ENCODE results near the gene THADA.

The THADA gene

DNA sequence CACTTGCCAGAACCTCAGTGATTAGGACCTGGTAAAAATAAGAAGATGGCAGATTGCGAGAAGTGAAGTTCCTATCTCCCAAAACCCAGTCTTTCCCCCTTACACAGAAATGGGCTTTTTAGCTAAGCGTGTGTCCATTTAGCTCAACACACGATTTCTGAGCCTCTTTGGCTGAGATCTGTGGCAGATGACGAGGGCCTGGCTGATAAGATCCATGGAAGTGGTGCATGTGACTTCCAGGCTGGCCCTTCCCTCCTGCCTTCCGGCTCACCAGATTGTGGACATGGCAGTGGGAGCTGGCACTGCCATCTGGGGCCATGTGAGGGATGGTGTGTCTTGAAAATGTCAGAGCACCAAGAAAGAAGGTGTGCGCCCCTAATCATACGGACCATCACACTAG lies 328.5 kb downstream of the THADA start:
- H3K4me3 ChIP-seq (ENCODE audit: low read depth, low read length) = no peak overlapping the region
- DNase-seq (ENCODE audit: low read depth, low spot score) = no peak
- TF ChIP-seq, protein P1, sequence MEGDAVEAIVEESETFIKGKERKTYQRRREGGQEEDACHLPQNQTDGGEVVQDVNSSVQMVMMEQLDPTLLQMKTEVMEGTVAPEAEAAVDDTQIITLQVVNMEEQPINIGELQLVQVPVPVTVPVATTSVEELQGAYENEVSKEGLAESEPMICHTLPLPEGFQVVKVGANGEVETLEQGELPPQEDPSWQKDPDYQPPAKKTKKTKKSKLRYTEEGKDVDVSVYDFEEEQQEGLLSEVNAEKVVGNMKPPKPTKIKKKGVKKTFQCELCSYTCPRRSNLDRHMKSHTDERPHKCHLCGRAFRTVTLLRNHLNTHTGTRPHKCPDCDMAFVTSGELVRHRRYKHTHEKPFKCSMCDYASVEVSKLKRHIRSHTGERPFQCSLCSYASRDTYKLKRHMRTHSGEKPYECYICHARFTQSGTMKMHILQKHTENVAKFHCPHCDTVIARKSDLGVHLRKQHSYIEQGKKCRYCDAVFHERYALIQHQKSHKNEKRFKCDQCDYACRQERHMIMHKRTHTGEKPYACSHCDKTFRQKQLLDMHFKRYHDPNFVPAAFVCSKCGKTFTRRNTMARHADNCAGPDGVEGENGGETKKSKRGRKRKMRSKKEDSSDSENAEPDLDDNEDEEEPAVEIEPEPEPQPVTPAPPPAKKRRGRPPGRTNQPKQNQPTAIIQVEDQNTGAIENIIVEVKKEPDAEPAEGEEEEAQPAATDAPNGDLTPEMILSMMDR (IDR thresholded peaks at IDR 0.05; ENCODE audit: low read depth, low read length) = no peak
- in situ Hi-C loops (cut with HindIII; ENCODE audit: low sequenced_read_pairs) = no loop called here

DNA sequence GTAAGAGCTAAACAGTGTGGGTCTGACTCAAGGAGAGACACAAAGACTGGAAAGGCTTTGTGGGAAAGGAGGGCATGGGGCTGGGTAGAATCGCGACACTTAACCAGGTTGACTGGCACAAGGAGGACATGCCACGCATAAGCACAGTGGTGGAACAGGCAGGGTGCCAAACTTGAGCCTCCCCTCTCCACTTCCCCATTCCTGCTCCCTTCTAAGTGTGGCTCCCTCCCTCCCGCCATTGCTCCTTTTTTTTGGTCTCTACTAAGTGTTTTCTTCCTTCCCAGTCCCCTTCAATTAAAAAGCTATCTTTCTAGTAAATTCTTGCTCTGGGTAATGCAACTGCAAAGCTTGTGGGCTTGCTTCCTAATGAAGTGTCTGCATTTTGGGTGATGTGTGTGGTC lies 329.1 kb downstream of the THADA start:
- in situ Hi-C loops (cut with HindIII; ENCODE audit: low sequenced_read_pairs) = no loop called here
- H3K4me3 ChIP-seq (ENCODE audit: low read depth, low read length) = no peak overlapping the region
- DNase-seq (ENCODE audit: low read depth, low spot score) = no peak

DNA sequence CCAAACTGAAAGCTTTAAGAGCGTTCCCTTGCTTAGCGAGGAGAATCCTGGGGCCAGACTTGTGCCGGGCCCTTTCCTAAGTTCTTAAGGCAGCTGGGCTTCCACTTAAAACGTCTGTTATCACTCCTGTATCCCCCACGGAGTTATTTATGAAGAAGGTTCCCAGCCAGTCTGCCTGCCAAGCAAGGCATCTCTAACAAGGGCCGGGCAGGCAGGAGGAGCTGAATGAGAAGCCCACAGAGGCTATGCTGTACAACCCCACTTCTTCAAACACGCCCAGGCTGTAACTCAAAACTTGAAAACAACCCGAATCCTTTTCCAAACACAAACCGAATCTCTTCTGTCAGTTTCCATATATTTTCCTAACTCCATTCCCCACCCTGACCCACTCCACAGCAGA lies 330.4 kb downstream of the THADA start:
- TF ChIP-seq, protein P1 (IDR thresholded peaks at IDR 0.05; ENCODE audit: low read depth, low read length) = no peak
- H3K4me3 ChIP-seq (ENCODE audit: low read depth, low read length) = no peak overlapping the region
- in situ Hi-C loops (cut with HindIII; ENCODE audit: low sequenced_read_pairs) = no loop called here
- DNase-seq (ENCODE audit: low read depth, low spot score) = no peak

More for the DNA sequence above, 329.1 kb downstream of the THADA start:
- TF ChIP-seq, protein P1 (IDR thresholded peaks at IDR 0.05; ENCODE audit: low read depth, low read length) = no peak

DNA sequence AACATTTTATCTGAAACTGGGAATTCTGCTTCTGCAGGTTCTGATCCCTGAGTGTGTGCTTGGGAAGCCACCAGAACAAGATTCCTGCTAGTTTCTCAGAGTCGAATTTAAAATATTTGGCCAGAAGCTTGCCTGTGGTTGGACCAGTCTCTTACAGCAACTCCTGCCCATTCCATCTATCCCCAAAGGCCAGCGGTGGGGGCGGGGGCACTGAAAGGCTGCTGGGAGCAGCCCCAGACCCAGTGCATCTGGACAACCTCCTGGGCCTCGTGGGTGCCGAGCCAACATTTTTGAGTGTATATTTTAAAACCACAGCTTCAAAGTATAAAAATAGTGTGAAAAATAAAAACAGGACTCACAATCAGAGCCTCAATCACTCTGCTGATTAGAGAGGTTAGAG lies 330.8 kb downstream of the THADA start:
- in situ Hi-C loops (cut with HindIII; ENCODE audit: low sequenced_read_pairs) = no loop called here
- peak; percentile 63 for DNase-seq (ENCODE audit: low read depth, low spot score)
- no peak overlapping the region for H3K4me3 ChIP-seq (ENCODE audit: low read depth, low read length)
- TF ChIP-seq, protein P1 (IDR thresholded peaks at IDR 0.05; ENCODE audit: low read depth, low read length) = no peak

DNA sequence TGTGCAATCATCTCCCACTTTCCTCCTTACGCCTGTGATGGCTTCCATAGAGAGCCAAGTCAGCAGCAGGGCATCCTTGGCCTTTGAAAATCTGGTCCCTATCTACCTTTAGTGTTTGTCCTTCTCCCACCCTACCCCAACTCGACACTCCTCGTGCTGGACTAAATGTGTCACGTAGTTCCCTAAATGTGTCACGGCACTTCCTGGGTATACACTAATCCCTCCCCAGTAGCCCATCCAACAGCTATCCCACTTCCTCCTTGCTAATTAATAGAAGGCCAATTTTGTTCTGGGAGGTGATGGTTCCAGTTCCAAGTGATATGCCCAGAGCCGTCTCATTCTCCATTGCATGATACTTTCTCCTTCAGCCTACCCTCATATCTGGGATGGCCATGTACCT lies 332.9 kb downstream of the THADA start:
- no peak overlapping the region for H3K4me3 ChIP-seq (ENCODE audit: low read depth, low read length)
- TF ChIP-seq, protein P1 (IDR thresholded peaks at IDR 0.05; ENCODE audit: low read depth, low read length) = no peak
- no peak for DNase-seq (ENCODE audit: low read depth, low spot score)
- in situ Hi-C loops (cut with HindIII; ENCODE audit: low sequenced_read_pairs) = no loop called here

DNA sequence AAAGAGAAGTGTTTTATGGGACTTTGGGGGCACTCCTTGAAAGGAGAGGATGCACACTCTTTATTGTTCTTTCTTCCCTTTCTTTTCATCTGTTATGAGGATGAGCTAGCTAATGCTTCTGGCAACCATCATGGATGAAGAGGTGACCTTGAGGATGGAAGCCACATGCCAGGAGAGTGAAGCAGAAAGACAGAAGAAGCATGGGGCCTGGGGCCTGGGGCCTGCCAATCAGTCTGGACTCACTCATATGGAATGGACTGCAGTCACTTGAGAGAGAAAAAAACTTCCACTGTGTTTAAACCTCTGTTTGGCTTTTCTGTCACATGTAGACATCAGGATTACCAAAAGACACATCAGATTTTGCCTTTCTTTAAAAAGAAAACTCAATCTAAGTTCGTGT lies 333.6 kb downstream of the THADA start:
- in situ Hi-C loops (cut with HindIII; ENCODE audit: low sequenced_read_pairs) = no loop called here
- no peak for DNase-seq (ENCODE audit: low read depth, low spot score)
- TF ChIP-seq, protein P1 (IDR thresholded peaks at IDR 0.05; ENCODE audit: low read depth, low read length) = no peak
- H3K4me3 ChIP-seq (ENCODE audit: low read depth, low read length) = no peak overlapping the region

DNA sequence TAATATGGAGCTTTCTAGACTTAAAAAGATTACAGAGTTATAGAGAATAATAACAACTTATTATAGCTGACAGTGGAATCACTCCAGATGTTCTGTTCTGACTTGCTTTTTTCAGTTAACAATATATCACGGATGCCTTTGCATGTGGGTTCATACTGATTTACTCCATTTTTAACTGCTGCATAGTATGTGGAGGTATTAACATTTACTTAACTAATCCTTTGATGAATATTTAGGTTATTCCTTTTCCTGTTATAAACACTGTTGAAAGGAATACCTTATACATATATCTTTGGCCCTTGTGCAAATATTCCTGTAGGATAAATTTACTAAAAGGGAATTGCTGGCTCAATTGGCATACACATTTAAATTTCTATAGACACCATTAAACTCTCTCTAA lies 336.3 kb downstream of the THADA start:
- no peak overlapping the region for H3K4me3 ChIP-seq (ENCODE audit: low read depth, low read length)
- DNase-seq (ENCODE audit: low read depth, low spot score) = no peak
- in situ Hi-C loops (cut with HindIII; ENCODE audit: low sequenced_read_pairs) = no loop called here
- TF ChIP-seq, protein P1 (IDR thresholded peaks at IDR 0.05; ENCODE audit: low read depth, low read length) = no peak
